Fibroblast of skin of right quadriceps (primary cell): ENCODE measurements around the gene AHSG.
A peak's percentile ranks its signal among the peaks of the same experiment; 100 is the strongest.
"Not testable (repeated sequence)": the region's sequence is repeated elsewhere in the genome, so short reads cannot be mapped to it uniquely, and the experiment has no call there.

ENCODE experiments used
- DNase-seq: peaks from one replicate; pipeline ENCODE4 v3.0.0-alpha.2; 2013

AHSG gene, protein sequence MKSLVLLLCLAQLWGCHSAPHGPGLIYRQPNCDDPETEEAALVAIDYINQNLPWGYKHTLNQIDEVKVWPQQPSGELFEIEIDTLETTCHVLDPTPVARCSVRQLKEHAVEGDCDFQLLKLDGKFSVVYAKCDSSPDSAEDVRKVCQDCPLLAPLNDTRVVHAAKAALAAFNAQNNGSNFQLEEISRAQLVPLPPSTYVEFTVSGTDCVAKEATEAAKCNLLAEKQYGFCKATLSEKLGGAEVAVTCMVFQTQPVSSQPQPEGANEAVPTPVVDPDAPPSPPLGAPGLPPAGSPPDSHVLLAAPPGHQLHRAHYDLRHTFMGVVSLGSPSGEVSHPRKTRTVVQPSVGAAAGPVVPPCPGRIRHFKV

GRCh38 chr3:186612721-186613636, at the start of gene AHSG:
TSS of gene AHSG (plus strand) at chr3:186613060. CDS start at chr3:186613142, 82 bp downstream.
- no peak for DNase-seq

- DNase-seq = no peak
Measured at GRCh38 chr3:186564586-186564985, 48.3 kb upstream of the AHSG start.

GRCh38 chr3:186566772-186567071, 46.1 kb upstream of the AHSG start:
- DNase-seq = no peak

DNA sequence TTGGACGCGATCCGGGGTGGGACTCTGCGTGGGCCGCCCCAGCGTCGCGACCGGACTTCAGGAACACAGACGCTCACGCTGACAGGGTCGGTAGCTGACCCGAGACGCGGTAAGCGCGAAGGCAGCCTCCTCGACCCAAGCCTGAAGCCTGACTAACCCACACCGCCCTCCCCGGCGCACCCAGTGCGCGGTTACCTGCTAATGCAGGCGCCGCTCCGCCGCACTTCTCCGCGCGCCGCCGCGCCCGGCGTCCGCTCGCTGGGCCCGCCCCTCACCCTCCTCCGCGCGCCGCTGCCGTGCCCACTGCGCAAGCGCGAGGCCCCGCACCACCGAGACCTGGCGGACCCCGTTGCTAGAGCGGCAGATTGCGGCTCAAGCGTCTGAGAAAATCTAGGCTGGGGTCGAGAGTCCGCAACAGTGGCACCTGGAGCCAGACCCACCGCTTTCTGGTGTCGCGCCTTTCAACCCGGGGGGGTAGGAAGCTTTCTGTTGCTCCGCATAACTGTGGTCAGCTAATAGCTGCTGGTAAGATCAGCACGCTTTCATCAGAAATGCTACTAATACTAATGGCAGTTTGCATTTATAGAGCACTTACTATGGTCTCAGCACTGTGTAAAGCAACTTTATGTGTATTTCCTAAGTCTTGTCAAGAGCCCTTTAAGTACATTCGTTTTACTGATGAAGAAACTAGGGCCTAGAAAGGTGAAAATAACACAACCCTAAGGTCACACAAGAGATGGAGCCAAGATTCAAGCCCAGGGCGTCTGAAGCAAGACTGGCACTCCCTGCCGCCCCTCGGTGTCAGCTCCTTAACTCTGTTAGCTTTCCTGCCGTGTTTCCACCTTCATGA, 45.6 kb upstream of the AHSG start, which contains the start of gene TBCCD1:
TBCCD1 (minus strand) TSS at position 268 of the 850 bp plus-strand sequence. CDS start 3,010 bp downstream, outside the sequence.
- peak; percentile 86 for DNase-seq

- not testable (repeated sequence) for DNase-seq
Measured at GRCh38 chr3:186569361-186569760, 43.5 kb upstream of the AHSG start.

GRCh38 chr3:186569779-186570095, 43.1 kb upstream of the AHSG start:
- DNase-seq = no peak

GRCh38 chr3:186570096-186570940, 42.5 kb upstream of the AHSG start, which contains the start of gene DNAJB11:
TSS of gene DNAJB11 (plus strand) at chr3:186570720. CDS start at chr3:186570898, 178 bp downstream.
- DNase-seq = peak; percentile 100

DNA sequence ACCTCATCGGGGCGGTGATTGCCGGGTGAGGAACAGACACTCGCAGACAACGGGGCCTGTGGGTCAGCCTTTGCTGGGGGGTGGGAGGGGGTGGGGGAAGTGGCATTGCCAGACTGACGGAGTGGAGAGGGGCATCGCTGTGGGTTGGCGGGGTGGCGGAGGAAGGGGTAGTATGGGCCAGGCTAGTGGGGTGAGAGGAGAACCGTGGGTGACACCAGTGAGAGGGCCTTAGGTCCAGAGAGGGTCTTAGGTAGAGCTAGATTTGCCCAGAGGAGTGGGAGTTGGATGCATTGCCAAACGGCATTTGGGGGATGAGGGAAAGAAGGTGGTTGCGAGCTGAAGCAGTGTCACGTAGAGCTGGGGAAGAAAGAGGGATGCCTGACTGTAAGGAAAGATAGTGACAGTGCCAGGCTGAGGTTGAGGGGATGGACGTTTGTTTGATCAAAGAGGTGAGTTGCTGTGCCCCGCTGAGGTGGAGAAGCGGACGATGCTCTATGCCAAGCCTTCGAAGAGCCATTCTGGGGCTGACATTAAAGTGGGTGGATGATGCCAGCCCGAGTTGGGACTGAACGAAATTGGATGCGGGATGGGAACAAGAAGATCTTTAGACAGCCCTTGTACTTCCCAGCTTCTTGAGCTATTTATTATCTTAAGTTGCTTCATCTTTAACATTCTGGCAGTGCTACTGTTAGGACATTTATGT, 41.8 kb upstream of the AHSG start:
- DNase-seq = no peak

DNA sequence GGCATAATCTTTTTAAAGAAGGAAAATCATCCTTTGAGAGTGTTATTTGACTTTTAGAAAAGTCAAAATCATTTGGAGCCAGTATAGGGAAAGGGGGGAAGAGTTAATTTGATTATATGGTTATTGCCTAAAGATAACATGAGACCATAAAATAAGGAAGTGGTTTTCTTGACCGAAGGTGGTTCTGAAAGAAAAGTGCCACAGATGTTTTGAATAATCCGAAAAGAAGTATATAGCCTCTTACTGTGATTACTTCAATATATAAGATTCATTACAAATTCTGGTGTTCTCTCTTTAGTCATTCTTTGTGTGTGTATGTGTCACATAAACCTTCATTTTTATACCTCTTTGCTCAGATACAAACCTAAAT, 41.2 kb upstream of the AHSG start:
- no peak for DNase-seq

- no peak for DNase-seq
Measured at GRCh38 chr3:186577521-186577920, 35.3 kb upstream of the AHSG start.

- DNase-seq = no peak
Measured at GRCh38 chr3:186580785-186581184, 32.1 kb upstream of the AHSG start.

- DNase-seq = no peak
Measured at GRCh38 chr3:186582541-186582940, 30.3 kb upstream of the AHSG start.

DNA sequence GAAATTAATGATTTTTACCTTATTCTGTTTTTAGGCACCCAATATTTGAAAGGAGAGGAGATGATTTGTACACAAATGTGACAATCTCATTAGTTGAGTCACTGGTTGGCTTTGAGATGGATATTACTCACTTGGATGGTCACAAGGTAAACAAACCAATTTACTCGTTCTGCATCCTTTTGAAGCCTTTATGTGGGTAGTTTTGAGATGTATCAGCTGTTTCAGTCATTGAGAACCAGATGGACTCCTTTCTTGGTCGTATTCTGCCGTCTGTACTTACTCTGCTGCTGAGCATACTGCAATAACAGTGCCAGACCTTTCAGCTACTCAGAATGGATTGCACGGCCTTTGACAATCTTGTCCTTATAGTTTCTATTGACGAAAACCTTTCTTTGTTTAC, 29.0 kb upstream of the AHSG start:
- no peak for DNase-seq

- not testable (repeated sequence) for DNase-seq
Measured at GRCh38 chr3:186586245-186586644, 26.6 kb upstream of the AHSG start.

DNA sequence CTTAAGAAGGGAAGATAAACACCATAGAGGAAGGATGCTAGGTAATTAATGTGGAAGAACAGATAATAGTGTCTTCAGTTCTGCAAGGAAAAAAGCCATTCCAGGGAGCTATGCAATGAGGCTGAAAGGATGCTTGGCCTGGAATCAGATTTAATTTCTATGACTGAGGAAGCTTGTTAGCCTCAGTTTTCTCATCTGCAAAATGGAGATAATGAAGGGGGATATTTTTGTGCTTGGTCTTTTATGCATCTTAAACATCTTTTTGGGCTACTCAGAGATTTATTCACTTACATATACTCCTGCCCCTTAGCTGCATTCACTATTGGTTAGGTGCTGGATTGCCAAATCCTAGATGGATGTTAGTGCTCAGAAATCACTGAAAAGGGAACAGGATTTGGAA, 25.7 kb upstream of the AHSG start:
- no peak for DNase-seq

DNA sequence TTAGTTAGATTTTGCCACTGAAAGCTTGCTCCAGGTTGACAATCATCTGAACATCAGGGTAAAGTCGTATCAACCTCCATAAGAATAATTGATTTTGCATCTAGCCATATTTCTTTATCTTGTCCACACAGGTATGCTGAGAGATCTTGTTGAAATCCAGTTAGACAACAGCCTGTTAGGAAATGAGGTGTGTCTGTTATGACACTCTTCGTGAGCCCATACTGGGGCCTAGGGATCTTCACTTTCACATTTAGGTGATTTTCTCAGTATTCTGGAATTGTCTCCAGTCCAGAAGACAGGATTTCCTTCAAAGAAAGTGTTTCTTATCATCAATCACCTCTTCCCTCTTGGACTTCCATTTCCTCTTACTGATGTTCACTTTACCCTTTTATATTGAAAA, 24.2 kb upstream of the AHSG start:
- DNase-seq = no peak

- peak; percentile 26 for DNase-seq
Measured at GRCh38 chr3:186589121-186589520, 23.7 kb upstream of the AHSG start.

DNA sequence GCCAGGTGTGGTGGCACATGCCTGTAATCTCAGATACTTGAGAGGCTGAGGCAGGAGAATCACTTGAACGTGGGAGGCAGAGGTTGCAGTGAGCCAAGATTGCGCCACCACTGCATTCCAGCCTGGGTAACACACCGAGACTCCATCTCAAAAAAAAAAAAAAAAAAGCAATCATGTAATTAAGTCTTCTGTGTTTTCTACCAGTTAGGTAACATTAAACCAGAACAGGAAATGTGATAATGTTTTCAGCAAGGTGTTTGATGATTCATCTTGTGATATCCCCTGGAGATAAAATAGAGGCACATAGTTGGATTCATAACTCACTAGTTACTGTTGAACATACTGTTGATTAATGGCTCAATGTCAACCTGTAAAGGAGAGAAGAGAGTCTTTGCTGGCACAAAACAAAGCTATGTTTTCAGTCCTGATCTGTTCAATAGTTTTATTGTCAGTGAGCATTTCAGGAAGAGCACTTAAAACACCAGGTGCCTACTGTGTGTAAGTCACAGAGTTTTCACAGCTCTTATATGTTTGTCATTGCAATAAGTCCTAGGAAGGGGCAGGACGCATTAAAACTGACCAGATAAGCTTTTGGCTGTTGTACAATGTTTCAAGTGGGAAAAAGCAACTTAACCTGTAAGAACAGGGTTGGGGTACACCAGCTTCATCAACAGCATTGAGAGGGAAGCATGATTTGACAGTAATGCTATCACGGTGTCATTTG, 22.8 kb upstream of the AHSG start:
- DNase-seq = peak; percentile 24

GRCh38 chr3:186590580-186591295, 22.1 kb upstream of the AHSG start:
- DNase-seq = no peak

GRCh38 chr3:186592682-186593081, 20.2 kb upstream of the AHSG start:
- no peak for DNase-seq
